Retina (tissue), 1 donor: ENCODE results near the gene ITFG1.

Experiments used
- DNase-seq: peaks from one replicate; pipeline ENCODE4 v3.0.0-alpha.2; 2016

Gene ITFG1

DNA sequence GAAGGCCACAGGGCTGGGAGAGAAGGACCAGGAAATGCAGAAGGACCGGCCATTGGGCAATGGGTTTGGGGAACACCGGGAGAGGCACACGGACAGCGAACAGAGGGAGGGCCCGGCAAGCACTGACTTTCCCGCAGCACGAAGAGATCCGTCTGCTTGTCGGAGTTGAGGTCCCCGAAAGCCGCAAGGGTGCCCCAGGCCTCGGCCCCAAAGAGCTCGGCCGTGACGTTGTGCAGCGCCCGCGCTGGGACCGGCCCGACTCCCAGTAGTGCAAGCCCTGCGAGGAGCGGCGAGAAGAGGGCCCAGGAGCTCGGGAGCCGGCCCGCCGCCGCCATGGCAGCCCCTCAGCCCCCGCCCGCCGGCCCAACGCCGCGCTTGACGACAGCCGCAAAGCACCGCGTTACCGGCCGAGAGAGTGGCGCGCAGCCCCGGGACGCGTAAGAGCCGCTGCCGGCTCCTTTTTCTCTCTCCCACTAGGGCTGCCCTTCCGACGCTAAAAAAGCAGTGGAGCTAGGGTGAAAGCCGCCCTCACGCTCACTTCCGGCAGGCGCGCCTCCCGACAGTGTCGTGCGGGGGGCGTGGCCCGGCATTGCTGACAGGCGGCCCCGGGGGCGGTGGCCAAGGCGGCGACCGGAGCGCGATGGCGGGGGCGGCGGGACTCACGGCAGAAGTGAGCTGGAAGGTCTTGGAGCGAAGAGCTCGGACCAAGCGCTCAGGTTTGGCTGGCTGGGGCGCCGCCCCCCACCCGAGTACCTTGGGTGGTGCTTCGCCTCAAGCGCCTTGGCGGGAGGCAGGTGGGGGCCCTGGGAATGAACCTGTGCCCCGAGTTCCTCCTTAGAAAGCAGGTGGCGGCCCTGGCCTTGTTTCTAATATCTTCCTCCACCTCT lies at the start of gene ITFG1, which contains the start of gene PHKB:
Gene ITFG1 (minus strand): TSS at position 353 of the 887 bp plus-strand sequence. CDS start 18 bp downstream, at position 335.
Gene PHKB (plus strand): TSS at position 621 of the 887 bp plus-strand sequence. CDS start 20 bp downstream, at position 641.
- DNase-seq = peak; percentile 99

DNA sequence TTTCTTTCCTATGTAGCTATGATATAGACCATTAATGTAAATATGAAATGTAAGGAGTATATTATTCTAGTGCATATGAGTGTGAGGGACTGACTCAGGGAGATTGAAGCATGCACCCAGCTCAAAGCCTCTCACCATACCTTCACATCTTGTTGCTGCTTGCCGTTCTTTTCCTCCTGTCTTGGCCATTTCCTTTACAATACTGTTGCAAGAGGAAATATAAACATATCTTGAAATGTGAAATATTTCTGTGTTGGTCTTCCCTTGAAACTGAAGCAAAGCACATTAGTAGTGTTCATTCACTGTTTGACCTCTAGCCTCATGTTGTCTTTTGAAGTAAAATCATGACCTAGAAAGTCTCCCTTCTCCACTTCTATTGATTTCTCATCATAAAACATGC lies 46.8 kb upstream of the ITFG1 start:
- DNase-seq = no peak

DNA sequence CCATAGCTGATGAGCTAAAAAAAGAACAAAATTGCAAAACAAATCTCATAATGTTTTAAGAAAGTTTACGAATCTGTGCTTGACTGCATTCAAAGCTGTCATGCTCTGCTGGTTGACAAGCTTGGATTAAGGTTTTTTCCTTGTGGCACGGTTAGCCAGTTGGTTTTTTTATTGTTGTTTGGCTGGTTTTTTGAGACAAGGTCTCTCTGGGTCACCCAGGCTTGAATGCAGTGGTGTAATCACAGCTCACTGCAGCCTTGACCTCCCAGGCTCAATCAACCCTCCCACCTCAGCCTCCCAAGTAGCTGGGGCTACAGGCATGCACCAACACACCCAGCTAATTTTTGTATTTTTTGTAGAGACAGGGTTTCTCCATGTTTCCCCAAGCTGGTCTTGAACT lies 45.9 kb upstream of the ITFG1 start:
- no peak for DNase-seq

DNA sequence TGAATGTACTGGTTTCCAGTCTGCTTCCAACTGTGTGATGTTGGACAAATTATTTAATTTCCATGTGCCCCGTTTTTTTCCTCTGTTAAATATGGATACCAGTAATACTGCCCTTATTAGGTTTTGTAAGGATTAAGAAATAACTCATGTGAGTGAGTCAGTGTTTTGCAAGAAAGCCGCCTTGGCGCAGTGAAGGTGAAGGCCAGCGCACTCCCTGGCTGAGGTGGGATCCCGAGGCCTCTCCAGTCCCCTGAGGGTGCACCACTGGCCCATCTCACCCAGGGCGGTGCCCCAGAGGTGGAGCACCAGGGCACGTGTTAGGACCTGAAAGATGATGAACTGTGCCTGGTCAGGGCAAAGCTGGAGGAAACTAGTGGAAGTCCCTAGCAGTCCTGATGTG lies 43.7 kb upstream of the ITFG1 start:
- no peak for DNase-seq

DNA sequence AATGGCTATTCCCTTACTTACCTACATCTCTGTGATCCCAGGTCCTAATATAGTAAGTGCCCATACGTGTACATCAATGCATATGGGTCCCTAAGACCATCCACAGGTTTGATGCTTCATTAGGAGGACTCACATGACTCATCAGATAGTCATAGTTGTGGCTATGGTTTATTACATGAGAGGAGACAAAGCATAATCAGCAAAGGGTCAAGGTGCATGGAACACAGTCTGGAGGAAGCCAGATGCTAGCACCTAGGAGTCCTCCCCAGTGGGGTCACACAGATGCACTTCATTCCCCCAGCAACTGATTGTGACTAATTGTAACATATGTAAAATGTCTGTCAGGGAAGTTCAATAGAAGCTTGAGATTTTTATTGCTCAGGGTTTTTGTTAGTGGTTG lies 43.1 kb upstream of the ITFG1 start:
- DNase-seq = no peak

DNA sequence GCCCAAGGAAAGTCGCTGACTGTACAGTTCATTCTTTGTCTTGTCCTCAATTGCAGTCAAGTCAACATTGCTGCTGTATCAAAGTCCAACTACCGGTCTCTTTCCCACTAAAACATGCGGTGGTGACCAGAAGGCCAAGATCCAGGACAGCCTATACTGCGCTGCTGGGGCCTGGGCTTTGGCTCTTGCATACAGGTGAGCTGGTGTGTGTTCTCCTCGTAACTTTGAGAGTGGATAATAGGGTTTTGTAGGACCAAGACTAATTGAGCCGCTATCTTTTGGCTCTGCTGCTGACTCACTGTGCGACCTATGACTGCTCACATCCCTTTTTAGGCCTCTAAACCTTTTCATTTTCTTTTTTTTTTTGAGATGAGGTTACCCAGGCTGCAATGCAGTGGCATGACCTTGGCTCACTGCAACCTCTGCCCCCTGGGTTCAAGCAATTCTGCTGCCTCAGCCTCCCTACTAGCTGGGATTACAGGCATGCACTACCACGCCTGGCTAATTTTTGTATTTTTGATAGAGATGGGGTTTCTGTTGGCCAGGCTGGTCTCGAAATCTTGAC lies 38.9 kb upstream of the ITFG1 start:
- no peak for DNase-seq

DNA sequence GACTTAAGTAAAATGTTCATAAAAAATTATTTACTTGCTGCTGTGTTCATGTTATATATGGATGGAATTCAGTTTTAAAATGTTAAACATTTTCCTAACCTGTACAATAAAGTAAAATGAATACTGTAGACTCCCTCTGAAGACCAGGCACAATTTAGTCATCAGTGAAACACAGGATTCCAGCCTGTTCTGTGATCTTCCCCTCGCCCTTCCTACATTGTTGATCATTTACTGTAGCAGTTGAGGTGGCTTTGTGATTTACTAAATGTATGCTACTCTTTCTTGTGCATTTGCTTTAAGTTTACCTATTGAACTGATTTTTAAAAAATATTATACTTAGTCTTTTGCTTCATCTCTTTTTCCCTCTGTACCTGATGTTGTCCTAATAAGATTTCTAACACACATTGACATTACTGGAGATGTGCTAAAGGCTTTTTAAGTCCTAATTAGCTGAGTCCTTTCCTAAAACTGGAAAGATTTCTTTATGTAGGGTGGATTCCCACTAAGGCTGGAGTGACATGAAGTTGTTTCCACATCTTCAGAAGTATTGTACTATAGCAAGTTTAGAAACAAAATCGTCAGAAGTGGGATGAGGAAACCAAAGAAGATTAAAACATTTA lies 38.3 kb upstream of the ITFG1 start:
- no peak for DNase-seq

DNA sequence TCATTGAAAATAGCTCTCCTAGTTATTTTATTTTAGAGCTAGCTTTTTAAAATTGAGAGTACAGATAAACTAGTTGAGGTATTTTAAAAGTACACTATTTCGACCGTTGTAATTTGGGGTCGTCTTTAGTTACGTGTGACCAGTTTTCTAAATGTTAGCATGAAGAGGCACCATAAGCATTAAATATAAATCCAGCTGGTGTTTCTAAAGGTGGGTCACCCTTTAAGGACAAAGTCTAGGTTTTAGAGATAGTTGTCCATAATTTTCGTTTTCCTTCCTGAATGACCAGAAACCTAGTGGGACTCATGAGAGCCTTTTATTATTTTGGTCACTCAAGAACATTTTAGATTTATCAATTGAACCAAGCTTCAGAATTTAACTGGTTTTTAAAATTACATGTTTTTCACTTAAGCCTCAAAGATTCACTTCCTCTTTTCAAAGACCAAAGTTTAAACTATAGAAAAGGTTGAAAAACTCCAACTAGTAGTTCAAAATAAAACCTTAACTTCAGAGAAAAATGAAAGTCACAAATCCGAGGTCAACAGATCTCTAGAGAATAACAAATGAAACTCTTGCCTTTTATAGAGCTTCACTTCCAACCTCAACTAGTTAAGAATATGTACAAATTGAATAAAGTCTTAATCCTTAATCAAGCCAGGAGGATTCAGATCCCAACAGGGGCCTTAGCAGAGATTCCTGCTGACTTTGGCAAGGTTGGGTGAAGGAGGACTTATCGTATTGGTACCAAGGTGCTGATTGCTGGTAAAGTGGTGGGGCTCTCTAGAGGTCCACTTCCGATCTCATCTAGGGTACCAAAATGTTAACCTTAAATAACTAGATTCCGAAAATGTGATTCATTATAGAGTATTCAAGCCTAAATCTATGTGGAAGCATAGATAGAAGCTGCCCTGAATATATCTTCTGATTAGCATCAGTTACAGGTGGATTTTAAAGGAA lies 32.8 kb upstream of the ITFG1 start:
- no peak for DNase-seq

DNA sequence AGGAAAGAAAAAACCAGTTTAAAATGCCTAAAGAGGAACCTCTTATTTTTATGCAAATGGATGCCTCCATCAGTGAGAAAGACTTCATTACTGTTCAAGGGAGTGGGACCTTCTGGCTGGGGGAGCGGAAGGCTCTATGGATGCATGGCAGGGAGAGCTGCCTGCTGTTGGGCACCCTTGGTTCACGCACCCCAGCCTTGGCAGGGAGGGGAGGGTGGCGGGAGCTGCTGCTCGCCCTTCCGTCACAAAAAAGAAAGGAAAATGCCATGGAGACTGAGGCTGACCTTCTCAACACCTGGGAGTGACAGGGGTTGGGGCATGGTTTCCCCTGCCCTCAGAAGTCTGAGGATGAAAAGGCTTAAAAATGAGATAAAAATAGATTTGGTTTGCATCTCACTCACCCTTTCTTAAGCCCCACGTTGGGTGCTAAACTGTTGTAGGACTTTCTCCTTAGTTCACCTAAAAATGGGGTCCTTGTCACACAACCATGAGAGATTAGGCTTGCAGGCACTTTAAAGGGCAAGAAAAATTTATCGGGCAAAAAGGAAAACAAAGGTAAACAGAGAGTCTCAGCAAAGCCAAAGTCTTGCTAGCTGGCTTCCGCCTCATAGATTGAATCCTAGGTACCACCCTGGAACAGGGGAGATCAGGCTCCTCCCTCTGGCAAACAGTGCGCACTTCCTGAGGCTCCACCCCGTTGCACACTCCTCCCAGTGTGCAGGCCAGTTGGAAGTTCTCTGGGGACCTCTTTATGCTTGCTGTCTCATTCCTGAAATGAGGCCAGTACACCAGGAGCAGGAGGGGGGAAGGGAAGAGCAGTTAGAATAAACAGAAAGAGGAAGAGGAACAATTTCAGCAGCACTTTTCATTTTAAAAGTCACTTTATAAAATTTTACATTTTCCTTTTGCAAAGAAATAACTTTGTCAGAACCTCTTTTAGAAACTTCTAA lies 31.8 kb upstream of the ITFG1 start:
- DNase-seq = no peak

DNA sequence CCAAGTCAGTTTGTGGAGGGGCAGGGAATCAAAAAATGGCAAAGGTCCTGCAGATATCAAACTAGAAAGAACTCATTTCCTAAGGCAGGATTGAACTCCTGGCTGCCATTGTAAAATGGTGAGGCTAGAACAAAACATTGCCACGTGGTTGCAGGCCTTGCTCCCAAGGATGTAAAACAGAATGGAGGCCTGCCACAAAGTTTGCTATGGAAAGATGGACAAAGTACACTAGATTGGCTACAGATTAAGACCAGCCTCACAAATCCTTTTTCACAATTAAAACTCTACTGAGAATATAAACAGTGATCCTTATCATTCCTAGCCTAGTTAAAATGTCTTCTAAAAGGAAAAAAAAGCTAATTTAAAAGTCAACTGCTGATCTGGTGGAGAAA lies 31.2 kb upstream of the ITFG1 start:
- no peak for DNase-seq

DNA sequence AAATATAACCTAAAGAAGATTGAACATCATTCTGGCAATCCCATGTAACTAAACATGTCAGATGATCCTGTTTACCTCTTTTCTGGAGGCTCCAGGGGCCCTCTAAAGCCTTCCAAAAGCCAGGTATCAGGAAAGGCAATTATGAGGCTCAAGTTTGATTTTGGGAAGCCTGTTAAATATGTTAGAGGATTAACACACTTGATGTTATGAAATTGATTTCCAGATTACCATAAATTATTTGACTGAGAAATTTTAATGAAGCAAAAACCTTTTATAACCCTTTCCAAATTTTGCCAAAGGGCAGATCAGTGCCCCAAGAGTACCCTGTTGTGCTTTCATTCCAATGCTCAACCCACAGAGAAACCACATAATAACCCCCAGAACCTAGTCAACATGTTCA lies 29.6 kb upstream of the ITFG1 start:
- no peak for DNase-seq

DNA sequence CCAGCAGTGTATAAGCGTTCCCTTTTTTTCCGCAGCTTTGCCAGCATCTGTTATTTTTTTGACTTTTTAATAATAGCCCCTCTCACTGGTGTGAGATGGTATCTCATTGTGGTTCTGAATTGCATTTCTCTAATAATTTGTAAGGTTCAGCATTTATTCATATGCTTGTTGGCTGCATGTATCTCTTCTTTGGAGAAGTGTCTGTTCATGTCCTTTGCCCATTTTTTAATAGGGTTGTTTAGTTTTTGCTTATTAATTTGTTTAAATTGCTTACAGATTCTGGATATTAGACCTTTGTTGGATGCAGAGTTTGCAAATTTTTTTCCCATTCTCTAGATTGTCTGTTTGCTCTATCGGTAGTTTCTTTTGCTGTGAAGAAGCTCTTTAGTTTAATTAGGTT lies 27.2 kb upstream of the ITFG1 start:
- no peak for DNase-seq

DNA sequence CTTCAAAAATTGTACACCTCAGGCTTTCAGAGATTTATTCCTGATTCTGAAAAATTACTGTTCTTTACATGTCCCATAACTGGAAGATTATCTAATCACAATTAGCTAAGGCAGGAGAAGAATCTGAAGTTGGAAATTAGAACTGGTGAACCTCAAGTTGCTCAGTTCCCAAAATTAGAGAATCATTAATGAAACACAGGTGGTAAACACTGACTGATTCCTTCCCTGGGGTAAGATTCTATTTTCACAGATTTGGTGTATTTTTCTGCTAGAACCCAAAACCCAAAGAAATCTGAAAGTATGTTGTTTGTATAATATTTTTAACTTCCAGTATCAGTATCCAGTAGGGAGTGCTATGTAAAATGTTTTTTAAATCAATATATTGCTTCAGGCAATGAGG lies 26.0 kb upstream of the ITFG1 start:
- no peak for DNase-seq

DNA sequence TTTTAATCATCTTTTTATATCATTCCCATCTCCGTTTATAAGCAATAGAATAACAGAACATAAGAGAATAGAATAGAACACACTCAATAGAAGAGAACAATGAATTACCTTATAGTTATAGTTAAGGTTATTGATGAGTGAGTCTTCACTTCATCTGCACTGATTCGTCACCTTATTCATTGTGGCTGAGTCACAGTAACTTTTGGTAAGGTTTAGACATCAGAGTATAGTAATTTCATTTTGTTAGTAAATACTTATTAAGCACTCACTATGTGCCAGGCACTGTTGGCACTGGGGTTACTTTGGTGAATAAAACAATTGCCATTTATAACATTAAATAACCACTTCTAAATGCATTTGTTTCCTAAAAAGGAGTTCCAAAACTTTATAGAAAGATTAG lies 22.8 kb upstream of the ITFG1 start:
- DNase-seq = no peak

DNA sequence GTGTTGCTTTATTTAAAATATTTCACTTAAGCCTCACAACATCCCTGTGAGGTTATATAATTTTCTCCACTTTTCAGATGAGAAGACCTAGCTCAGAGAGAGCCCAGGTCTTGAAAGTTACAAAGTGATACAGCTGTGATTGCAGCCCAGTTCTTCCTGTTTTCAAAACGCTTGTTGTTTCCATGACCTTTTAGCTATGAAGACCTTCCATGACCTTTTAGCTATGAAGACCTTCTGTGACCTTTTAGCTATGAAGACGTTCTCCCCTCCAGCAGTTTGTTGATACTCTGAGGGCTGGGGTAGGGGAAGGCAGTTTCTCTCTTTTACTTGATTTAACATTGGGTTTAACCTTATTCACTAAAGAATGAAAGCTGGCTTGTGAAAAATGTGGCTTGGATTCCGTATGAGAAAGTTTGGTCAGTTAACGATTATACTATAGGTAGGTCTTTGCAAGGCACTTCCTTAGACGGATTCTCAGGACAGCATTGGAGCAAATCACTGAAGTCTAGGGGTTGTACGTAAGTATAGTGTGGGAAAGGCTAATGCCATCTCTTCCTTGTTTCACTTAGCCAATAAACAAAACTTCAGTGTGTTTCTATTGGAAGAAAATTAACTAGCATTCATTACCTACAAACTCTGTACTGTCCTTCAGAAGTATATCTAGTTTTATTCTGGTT lies 21.0 kb upstream of the ITFG1 start:
- no peak for DNase-seq

DNA sequence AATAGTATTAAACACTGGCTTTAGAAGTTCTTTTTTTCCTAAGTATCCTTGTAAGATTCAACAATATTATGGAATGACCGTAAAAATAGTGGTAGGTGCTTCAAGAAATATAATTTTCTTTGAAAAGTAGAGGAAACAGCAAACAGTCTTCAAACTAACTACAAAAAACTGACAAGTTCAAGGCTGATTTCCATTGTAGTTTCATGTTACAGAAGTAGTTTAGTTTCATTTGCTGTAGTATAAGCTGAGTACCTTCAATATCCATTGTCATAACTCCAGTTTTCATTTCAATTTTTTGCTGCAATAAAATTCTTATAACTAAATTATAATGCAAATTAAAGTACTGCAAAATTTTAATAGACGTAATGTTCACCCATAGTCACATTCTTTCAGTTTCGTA lies 19.5 kb upstream of the ITFG1 start:
- DNase-seq = no peak

DNA sequence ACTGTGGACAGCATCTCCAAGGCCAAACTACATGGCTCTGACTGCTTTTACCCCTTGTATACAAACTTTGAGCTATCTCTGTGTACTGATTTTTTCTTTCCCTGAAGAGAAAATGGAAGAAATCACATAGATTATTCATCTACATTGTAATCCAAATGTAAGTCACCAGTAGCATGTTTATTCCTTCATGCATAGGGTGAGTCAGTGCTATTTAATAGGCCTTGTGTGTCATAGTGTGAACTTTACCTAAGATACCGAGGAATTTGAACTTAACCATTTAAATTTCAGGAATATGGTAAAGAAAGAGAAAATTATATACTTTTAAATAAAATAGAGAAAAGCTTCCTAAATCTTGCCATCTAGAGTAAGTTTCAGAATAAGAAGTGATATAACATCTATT lies 16.8 kb upstream of the ITFG1 start:
- no peak for DNase-seq

DNA sequence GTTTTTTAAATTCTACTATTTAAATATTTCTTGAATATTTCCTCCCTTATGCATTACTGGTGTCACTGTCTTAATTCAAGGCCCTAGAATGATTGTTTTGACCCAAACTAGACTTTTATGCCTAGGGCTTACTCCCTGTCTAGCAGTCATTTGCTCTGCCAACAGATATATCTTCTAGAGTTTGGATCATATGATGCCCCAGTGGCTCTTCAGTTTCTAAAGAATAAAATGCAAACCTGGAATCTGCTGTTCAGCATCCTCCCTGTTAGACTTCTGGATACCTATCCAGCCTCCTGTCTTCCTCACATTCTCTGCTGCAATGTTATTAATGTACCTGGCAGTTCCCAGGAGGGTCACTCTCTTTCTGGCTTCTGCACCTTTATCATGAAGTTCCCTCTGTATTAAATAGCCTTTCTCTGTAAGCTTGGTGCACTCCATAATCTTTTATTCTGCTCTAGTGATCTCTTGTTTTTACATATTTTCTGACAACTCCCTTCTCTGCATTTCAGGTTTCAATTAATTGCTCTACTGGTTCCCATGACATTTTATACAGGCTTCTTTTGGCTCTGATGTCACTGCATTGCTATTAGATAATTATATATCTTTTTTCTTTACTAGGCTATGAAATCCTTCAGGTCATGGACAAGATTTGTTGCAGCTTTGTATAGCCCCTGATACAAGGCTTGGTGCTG lies 15.9 kb upstream of the ITFG1 start:
- no peak for DNase-seq

DNA sequence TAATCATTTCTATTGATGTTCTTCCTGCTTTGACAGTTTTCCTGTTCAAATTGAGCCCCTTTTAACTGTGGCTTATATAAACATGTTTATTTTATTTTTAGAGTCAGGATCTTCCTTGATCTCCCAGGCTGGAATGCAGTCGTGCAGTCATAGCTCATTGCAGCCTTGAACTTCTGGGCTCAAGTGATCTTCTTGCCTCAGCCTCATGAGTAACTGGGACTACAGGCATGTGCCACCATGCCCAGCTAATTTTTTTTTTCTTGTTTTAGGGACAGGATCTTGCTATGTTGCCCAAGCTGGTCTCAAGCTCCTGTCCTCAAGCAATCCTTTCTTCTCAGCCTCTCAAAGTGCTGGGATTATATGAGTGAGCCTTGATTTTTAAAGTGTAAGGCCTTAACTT lies 14.9 kb upstream of the ITFG1 start:
- no peak for DNase-seq

DNA sequence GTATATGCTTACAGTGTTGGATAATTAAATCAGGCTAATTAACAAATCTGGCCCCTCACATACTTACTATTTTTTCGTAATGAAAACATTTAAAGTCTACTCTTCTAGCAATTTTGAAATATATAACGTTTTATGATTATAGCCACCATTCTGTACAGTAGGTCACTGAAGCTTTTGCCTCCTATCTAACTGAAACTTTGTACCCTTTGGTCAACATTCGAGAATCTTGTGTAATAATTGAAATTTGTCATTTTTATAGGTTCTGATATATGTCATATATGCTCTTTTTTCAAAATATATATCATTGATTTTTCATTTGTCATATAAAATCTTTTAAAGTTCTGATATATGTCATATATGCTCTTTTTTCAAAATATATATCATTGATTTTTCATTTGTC lies 12.9 kb upstream of the ITFG1 start:
- DNase-seq = no peak
